Pancreas (tissue), 10 donors: Measurements from ENCODE around the gene PGM1. TPM values are rescaled to one million over a fixed set of nuclear protein-coding genes. Genes with fewer than 3 reads are reported as not detected.
A peak's percentile ranks its signal among the peaks of the same experiment; 100 is the strongest.

Experiments used
- ATAC-seq, 4 donors: fragments of 200-7000 bp; cut with Tn5 transposase; one replicate each; pipeline versions ENCODE4 v1.8.0 to v1.9.1; 2020; ENCODE audit warnings: mild to moderate bottlenecking in 4 of 4, moderate library complexity in 4 of 4
- DNase-seq, 6 donors: peaks; one replicate each; pipeline ENCODE4 v3.0.0-alpha.2; 2020
- FAIRE-seq: peaks from 2 replicates; lab custom pipeline; 2012; peaks lifted over from hg19 to GRCh38; lab: Jason Lieb, UNC
- H3K27ac ChIP-seq, 4 donors: fragments of 200-600 bp; sonication (generic); 1 replicate in 3 of 4; 2 replicates in 1 of 4; pipeline versions ENCODE4 v1.5.0 to v1.8.0; 2020
- H3K27me3 ChIP-seq, 4 donors: fragments of 200-600 bp; one replicate each; pipeline ENCODE4 v1.8.0; 2021
- H3K36me3 ChIP-seq, 3 donors: fragments of 200-600 bp; sonication (generic) in 1 of 3; one replicate each; pipeline versions ENCODE4 v1.5.0 to v1.8.0; 2020 to 2021
- H3K4me1 ChIP-seq, 3 donors: fragments of 200-600 bp; one replicate each; pipeline ENCODE4 v1.8.0; 2021
- H3K4me3 ChIP-seq, 4 donors: fragments of 200-600 bp; sonication (generic) in 2 of 4; one replicate each; pipeline versions ENCODE4 v1.5.0 to v1.8.0; 2020 to 2021
- H3K9me3 ChIP-seq, 4 donors: fragments of 200-600 bp; one replicate each; pipeline ENCODE4 v1.8.0; 2021
- WGBS, 2 donors: extraction: QIAGEN DNeasy Blood & Tissue Kit; methylation state at CpG; one replicate each; pipeline ENCODE4 v1.1.7; 2013; 5-methylcytosine and 5-hydroxymethylcytosine counted together
- intact Hi-C, 3 donors: fragments of 100-400 bp; cut with DNase I; formaldehyde crosslinking; loops; one replicate each; pipeline versions ENCODE4 v1.11.1 to v1.14.2; 2022
- polyA plus RNA-seq, 2 donors: library from polyadenylated mRNA; stranded (reverse); fragments of 200-250 nt; gene quantifications; one replicate each; pipeline ENCODE4 v1.2.3, GENCODE V29; 2013
- total RNA-seq, 6 donors: library from RNA; stranded (reverse); fragmentation: NEBNext Ultra II Directional in 4 of 6; extraction: Animal tissue kit (Norgen Biotek cat#: 25700) in 4 of 6; gene quantifications; one replicate each; pipeline versions ENCODE4 v1.2.1 to v1.2.4, GENCODE V29; 2021 to 2023
- TF ChIP-seq, protein P1 (sequence below), 4 donors: fragments of 200-600 bp; sonication (generic) in 3 of 4; IDR thresholded peaks; one replicate each; pipeline versions ENCODE4 v1.5.0 to v1.8.0; 2021; ENCODE audit warnings: antibody characterized with exemption in 4 of 4
- donor health status: healthy with polysubstance abuse.
- donor health status: DM: no; HTN: no; CAD: no; lungs with moderate emphysema.
- donor health status: DM: no; HTN: no; CAD: no.
- donor health status: control.
- donor health status: control.
- donor health status: Bipolar disorder and iron deficiency.
- donor health status: DM: yes; HTN: yes; CAD: no.
- donor health status: DM: no; HTN: no; CAD: no.
- donor health status: DM: no; HTN: no; CAD: no.
- donor health status: DM: yes; HTN: yes; CAD: no.

PGM1 gene
- total and polyA plus RNA-seq, 8 donors = 19.8 to 106 (median 63.5) TPM

DNA sequence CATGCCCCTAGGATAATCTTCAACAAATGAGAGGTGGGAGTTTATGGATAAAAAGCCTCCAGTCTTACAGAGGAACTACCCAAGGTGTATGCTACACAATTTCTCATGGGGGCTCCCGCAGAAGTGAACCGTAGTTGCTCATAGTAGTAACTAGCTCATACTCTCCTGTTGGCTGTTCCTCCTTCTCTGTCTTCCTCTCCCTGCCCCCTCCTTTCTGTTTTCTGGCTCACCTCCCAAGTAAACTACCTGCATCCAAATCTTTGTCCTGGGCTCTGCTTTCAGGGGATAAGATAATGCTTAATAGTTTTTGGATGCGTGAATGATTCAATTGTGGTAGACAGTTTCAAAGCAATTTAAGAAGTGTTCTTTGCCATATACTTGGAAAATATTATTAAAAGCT lies 90.5 kb downstream of the PGM1 start:
- Histone ChIP-seq H3K27ac (no peak overlapping the region), H3K4me1 (peaks cover 0 to 9% (median 2%) of the 10 kb centered on the region in 3 donors), H3K27me3 (no peaks in the 10 kb centered on the region), H3K9me3 (no peaks in the 10 kb centered on the region), H3K36me3 (no peaks in the 10 kb centered on the region), H3K4me3 (no peak overlapping the region)
- 32 to 38% methylated on average over 3 of the region's 3 CpGs for WGBS, 2 donors
- intact Hi-C loops = loop anchor here in 1 of 3 donors (10.0 kb wide), 1 partner anchor 561 kb away; no protein-coding TSS in a partner anchor
- FAIRE-seq (no peak), ATAC-seq (peak; percentile 55 to 82 (median 74)), DNase-seq (no peak)
- TF ChIP-seq, protein P1, sequence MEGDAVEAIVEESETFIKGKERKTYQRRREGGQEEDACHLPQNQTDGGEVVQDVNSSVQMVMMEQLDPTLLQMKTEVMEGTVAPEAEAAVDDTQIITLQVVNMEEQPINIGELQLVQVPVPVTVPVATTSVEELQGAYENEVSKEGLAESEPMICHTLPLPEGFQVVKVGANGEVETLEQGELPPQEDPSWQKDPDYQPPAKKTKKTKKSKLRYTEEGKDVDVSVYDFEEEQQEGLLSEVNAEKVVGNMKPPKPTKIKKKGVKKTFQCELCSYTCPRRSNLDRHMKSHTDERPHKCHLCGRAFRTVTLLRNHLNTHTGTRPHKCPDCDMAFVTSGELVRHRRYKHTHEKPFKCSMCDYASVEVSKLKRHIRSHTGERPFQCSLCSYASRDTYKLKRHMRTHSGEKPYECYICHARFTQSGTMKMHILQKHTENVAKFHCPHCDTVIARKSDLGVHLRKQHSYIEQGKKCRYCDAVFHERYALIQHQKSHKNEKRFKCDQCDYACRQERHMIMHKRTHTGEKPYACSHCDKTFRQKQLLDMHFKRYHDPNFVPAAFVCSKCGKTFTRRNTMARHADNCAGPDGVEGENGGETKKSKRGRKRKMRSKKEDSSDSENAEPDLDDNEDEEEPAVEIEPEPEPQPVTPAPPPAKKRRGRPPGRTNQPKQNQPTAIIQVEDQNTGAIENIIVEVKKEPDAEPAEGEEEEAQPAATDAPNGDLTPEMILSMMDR (IDR thresholded peaks at IDR 0.05) = no peak

DNA sequence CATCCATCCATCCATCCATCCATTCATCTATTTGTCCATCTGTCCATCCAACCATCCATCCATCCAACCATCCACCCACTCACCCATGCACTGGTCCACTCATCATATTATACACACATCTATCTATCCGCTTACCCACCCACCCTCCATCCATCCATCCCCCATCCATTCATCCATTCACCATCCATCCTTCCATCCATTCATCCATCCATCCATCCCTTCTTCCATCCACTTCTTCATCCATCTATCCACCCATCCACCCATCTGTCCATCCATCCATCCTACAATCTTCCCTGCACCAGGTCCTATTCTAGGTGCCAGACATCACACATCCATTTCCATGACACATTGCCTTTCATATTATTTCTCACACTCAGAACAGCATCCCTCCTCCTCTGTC lies 93.5 kb downstream of the PGM1 start:
- ATAC-seq (no peak), DNase-seq (no peak), FAIRE-seq (no peak)
- intact Hi-C loops = loop anchor here in 1 of 3 donors (10.0 kb wide), 1 partner anchor 558 kb away; no protein-coding TSS in a partner anchor
- peaks cover 2 to 9% (median 2%) of the 10 kb centered on the region in 3 donors for H3K4me1 ChIP-seq
- no peaks in the 10 kb centered on the region for H3K9me3 ChIP-seq
- TF ChIP-seq, protein P1 (IDR thresholded peaks at IDR 0.05) = no peak
- H3K27me3 ChIP-seq = no peaks in the 10 kb centered on the region
- H3K27ac ChIP-seq = no peak overlapping the region
- H3K36me3 ChIP-seq = no peaks in the 10 kb centered on the region
- no peak overlapping the region for H3K4me3 ChIP-seq
- 95 to 100% methylated on average over 1 of the region's 1 CpG for WGBS, 2 donors

DNA sequence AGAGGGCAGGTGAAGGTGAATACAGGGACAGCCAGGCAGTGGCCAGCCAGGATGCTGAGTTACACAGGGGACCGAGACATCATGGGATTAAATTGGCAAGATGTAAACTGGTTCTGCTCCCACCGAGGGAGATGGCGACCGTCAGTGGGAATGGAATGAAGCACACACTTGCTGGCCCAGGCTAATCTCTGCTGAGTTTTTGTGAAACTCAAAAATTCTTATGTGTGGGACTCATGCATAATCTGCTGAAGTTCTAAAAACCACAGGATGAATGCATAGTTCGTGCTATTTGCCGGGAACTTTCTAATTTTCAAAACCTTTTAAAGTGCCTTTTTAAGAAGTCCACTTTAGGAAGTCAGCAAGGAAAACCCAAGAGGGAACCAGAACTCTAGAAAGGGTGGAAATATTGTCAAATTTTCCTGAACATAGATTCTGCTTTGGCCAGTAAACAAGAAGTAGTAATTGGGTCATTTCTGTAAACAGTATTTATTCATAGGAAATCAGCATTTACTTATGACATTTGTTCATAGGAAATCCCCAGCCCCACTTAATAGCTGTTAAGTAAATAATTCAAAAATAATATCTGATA lies 95.2 kb downstream of the PGM1 start:
- no peak for DNase-seq
- Histone ChIP-seq H3K4me1 (peaks cover 8 to 10% (median 9%) of the 10 kb centered on the region in 3 donors), H3K4me3 (no peak overlapping the region), H3K27me3 (no peaks in the 10 kb centered on the region), H3K27ac (no peak overlapping the region), H3K36me3 (no peaks in the 10 kb centered on the region), H3K9me3 (no peaks in the 10 kb centered on the region)
- intact Hi-C loops = loop anchor here in 1 of 3 donors (10.0 kb wide), 1 partner anchor 556 kb away; no protein-coding TSS in a partner anchor
- ATAC-seq = no peak
- FAIRE-seq = no peak
- 87 to 88% methylated on average over 6 of the region's 6 CpGs for WGBS, 2 donors
- TF ChIP-seq, protein P1 (IDR thresholded peaks at IDR 0.05) = no peak

DNA sequence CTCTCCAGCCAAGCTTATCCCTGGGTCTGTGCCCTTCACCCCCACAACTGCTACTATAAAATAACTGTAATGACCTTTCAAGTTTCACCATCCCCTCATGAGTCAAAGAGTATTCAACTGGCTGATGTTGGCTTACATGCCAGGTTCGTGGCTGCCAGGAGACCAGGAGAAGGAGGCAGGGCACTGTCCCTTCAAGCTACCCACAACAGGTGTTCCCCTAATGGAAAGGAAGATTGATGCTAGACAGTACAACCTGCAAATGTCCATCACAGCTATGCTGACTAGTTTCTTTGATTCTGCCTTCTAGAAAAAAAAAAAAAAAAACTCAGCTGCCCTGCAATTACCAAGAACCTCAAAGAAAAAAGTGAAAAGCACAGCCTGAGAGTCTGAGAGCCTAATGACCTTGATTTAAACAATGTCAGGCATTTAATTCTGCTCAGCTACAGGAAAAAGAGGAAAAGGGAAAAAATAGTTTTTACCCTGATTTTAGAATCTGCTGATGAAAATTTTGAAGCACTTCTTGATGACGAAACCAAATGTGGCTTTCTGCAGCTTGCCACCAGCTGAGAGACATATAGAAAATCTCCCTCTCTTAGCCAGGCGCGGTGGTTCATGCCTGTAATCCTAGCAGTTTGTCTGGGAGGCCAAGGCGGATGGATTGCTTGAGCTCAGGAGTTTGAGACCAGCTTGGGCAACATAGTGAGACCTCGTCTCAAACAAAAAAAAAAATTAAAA lies 97.9 kb downstream of the PGM1 start:
- DNase-seq (no peak), ATAC-seq (no peak), FAIRE-seq (no peak)
- no peak overlapping the region for H3K4me3 ChIP-seq
- no peaks in the 10 kb centered on the region for H3K9me3 ChIP-seq
- no peaks in the 10 kb centered on the region for H3K36me3 ChIP-seq
- TF ChIP-seq, protein P1 (IDR thresholded peaks at IDR 0.05) = no peak
- H3K27ac ChIP-seq = no peak overlapping the region
- 84% methylated on average over 6 of the region's 6 CpGs for WGBS, 2 donors
- no peaks in the 10 kb centered on the region for H3K27me3 ChIP-seq
- intact Hi-C loops = no loop called here
- peaks cover 0 to 18% (median 10%) of the 10 kb centered on the region in 3 donors for H3K4me1 ChIP-seq
